NCI-H2171 treated with DMSO at 0.1 percent for 48 hours (cell line): ENCODE results near the gene DNAJC18.
"Not testable (repeated sequence)": the region's sequence is repeated elsewhere in the genome, so short reads cannot be mapped to it uniquely, and the experiment has no call there.

Experiments used
- DNase-seq: peaks from one replicate; lab custom pipeline; 2025; lab: John Stamatoyannopoulos, UW

DNAJC18 gene

DNA sequence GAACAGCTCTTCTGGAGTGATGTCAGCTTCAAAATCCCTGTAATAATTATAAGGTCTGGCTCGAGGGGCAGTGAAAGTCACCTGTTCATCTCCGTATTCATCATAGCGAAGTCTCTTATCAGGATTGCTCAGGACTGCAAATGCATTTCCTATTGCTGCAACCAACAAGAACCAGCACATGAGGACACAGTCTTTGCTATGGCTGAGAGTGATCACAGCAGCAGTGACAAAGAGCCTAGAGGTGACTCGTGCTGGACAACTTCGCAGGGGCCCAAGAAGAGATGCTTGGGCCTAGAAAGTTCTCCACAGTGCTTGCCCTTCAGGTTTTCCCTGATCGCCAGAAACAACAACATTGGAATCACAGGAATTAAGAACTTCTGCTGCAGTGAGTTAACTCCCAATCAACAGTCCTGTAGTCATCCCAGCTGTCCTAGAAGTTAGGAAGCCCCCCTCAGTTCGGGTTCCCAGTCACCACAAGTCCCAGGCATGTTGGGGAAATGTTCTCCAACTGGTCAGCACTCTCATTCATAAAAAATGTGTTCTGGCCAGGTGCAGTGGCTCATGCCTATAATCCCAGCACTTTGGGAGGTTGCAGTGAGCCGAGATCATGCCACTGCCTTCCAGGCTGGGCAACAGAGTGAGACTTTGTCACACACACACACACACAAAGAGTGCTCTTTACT, 13.0 kb downstream of the DNAJC18 start:
- no peak for DNase-seq

DNA sequence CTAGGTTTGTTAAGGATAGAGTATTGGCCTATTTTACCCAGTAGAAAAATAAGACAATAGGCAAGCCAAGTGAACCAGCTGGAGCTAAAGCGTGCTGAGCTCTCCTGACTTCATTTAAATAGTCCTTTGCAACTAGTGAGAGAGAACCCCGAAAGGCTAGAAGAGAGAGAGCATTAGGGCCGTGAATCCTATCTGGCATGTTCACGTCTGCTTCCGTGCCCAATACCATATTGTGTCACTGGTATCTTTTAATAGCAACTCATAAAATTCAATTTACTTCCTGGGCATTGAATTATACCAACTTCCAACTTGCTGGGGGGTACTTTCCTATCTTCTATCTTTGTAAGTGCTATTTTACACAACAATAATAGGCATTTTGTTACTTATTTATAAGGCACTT, 13.8 kb downstream of the DNAJC18 start:
- no peak for DNase-seq

DNA sequence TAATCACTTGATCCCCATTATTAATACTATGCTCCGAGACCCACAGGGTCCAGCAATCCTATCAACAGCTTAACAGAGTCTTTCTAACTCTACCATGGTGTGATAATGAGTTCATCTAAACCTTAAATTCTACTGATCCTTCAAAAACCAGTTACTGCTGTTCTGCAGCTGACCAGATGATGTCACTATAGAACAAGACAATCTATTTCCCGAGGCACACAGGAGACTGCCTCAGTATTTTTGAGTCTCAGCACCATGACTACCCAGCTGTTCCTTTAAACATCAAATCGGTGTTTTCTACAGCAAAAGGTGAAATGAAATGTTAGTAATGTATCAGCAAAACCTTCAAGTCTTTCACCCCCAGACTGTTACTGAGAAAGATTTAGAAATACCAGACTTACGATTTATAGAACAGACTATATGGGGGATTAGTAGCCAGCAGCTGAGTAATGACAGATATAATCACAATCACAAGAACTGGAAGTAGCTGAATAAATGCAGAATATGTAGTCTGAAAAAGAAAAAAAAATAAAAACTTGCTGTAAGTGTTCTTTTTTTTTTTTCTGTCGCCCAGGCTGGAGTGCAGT, 16.9 kb downstream of the DNAJC18 start:
- DNase-seq = peak; percentile 58

DNA sequence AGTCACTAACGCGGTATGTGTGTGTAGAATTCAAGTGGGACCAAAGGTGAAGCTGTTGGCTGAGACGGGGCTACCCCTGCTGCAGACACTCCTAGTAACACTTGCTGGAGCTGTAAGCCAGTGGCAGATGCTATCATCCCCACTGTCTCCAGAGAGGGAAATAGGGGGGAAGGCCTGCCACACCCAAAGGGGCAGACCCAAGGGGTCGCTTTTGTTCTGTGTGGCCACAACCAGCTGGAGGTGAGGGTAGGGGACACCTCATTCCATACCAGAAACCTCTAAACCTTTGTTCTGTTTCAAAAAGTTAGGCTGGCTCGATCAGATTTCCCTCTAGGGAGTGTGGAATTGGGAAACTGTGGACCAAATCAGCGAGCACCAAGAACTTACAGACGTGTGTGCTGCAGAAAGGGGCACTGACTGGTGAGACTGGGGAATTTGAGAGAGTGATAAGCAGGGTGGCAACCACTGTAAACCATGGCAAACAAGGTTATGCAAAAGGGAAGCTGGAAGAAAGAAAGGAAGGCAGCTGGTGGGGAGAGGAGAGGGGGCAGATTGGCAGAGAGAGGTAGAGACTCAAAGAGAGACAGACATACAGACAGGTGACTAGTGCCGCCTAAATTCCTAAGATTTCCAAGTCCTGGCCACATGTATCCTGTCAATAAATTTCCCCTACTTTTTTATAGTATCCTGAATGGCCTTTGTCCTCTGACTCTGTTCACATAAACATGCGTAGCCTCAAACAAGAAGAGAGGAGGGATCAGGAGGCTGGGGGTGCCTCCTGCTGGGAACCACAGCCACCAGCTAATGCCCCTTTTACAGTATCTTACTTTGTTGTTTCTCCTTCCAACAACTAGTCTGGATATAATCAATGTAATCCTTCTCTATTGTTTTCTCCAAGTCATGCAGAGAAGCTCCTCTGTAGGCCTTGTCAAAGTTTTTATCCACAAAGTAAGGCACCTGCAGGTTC, 19.8 kb downstream of the DNAJC18 start:
- DNase-seq = no peak

DNA sequence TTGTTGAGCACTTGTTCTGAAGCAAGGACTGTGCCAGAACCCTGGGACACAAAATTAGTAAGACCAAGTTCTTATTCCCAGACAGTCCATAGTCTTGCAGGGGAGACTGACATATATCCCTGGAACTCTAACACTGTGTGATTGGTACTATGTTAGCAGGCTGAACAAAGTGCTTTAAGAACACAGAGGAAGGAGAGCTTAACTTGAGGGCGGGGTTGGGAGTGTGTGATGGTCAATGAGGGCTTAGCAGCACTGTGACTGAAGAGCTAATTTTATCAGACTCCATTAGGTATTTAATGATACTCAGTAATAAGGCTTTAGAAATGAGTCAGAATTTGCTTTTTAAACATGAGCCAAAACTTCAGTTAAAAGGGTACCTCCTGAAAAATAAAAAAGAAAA, 20.5 kb downstream of the DNAJC18 start:
- no peak for DNase-seq

DNA sequence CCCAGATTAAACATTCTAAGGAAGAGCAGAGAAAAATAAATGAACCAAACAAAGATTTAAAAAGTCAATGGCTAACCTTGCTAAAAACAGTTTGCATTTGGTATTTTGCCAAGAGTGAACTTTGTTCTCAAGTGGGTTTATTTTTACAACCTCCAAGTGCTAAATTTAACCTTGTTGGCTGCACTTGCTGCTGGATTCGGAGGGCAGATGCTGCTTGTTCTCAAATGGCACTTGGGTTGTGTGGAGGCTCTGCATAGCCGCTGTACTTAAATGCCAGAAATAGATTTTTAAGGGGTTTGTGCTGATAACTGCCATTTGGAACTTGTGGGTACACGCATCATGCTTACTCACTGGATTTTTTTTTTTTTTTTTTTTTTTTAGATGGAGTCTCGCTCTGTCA, 22.1 kb downstream of the DNAJC18 start:
- peak; percentile 85 for DNase-seq

DNA sequence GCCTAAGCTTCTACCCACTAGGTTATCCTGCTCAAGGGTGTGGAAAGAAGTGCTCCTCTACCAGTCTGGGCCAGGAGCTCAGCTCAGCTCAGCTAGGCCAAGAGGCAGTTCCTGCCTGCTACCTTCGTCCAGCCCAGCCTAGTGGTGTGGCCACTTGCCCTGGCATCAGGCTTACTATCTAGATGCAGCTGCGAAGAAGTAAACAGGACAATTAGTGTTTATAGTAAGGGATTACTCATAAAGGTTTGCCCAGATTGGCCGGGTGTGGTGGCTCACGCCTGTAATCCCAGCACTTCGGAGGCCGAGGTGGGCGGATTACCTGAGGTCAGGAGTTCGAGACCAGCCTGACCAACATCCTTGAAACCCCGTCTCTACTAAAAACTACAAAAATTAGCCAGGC, 22.7 kb downstream of the DNAJC18 start:
- DNase-seq = no peak

DNA sequence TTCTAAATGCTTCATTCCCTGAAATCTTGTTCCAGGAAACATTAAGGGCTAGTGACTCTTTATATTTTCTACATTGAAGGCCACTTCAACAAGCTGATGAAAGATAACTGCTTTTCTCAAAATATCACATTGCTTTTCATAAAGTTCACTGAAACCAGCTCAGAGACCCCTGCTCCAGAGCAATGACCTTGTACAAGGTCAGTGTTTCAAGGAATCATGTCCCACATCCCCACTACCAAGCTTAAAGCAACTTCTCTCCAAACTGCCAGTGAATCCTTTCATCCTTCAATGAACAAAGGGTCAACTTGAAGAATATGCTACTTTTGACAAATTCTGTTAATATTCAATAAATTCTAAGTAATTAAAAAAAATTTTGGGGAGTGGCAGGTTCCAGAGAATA, 23.5 kb downstream of the DNAJC18 start:
- DNase-seq = no peak

DNA sequence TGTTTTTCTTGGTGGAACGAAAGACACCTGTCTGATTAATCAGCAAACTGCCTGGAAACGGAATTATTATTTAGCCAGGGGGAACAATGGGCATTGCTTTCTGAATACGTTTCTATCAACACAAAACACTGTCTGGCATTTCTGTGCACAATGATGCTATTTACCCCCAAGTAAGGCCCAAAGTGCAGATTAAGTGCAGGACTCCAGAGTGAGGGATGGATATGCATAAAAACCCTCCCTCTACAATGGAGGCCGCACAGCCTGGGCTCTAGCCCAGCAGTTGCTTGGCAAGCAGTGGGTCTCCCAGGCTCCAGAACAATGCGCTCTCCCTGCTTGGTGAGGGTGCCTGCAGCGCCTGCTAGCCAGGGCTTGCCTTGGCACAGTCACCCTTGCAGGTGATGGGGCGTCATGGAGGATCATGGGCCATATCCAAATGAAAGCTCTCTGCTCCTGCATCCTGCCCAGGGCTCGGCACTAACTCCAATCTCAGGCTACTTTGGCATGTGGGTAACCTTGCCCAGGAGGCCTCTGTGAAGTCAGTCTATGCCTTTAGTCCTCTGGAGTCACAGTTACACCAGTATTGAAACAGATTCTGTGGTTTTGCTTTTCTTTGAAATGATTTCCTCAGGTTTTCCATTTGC, 24.0 kb downstream of the DNAJC18 start:
- peak; percentile 30 for DNase-seq

DNA sequence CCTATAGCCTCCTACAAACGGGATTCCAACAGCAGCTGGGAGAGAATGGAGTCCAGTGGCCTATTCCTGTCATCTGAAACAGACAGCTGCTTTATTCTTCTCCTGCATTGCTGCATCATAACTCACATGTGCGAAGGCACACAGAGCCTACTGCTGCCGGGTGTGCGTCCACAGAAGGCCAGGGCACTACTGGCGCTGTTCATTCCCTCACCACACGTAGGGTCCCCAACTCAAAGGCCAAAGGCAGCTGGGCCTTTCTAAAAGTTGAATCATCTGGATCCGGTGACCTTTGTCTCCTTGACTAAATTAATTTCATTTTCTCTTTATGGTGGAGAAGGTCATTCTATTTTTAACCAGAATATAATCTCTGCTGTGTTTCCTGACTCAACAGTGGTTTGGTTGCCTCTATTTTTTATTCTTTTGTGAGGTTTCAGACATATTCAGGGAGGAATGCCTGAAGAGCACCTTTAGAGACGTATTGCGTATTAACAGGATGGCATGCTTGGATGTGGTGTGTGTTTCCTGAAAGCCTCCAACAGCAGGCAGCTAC, 24.7 kb downstream of the DNAJC18 start:
- DNase-seq = no peak

DNA sequence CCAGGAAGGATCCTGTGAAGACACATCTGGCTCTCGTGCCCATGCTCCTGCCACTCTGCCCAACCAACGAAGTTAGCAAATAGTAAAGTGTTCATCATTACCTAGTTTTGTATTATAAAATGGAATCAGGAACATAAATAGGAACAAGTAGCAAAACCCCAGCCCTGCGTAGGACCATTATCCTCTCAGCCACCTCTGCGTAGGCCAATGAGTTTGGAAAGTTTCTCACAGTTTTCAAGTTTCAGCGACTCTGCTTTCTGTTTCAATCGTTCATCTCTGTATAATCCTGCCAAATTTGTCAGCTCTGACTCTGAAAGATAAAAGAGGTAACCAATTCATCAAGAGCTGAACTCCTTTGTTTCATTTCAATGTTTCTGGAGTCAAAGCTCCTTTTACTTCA, 25.4 kb downstream of the DNAJC18 start:
- DNase-seq = no peak

DNA sequence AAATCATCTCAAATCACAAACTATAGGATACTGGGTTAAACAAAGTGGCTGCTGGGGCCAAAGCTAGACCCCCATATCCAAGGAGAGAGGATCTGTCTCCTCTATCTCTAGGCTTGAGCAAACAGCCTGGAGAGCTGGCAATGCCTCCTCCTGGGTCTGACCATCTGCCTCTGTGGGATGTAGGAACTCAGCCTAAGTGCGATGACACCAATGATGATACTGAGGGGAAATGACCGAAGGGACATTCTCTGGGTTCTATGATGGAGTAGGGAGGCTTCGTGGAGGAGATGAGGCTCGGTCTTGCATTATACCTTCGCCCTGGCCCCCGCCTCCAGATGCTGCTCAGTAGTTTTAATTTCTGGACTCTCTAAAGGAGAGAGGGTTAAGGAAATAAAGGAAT, 26.2 kb downstream of the DNAJC18 start:
- DNase-seq = no peak

DNA sequence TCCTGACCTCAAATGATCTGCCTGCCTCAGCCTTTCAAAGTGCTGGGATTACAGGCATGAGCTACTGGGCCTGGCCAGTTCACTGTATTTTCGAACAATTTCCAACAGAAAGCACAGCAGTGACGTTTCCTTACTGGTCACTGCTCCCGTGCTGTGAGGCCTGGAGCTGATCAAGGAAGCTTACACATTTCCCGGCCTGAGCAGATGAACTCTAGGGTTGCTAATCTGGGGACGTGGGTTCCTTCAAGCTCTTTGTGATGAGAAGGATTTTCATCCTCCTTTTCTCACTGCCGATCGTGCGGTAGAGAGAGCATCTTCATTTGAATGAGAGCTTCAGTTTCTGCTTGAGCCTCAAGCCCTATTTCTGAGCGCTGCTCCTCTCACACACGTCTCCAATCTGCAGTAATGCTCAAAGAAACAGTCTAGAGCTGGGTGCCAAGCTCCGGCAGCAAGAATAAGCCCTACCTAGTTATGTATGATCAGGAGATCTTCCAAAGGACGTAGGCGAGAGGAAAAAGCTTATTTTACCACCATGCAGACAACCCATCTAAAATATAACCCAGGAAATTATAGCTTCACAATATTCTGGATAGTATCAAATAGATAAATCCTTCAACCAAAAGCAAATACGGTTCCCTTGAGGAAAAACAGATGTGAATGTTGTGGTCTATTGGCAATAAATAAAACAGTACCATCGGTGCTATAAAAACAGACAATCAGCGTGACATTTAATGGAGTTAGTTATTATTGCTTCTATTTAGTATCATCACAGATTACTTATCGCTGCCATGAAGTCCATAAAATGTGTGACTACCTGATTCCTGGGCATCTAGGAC, 28.1 kb downstream of the DNAJC18 start:
- DNase-seq = no peak

DNA sequence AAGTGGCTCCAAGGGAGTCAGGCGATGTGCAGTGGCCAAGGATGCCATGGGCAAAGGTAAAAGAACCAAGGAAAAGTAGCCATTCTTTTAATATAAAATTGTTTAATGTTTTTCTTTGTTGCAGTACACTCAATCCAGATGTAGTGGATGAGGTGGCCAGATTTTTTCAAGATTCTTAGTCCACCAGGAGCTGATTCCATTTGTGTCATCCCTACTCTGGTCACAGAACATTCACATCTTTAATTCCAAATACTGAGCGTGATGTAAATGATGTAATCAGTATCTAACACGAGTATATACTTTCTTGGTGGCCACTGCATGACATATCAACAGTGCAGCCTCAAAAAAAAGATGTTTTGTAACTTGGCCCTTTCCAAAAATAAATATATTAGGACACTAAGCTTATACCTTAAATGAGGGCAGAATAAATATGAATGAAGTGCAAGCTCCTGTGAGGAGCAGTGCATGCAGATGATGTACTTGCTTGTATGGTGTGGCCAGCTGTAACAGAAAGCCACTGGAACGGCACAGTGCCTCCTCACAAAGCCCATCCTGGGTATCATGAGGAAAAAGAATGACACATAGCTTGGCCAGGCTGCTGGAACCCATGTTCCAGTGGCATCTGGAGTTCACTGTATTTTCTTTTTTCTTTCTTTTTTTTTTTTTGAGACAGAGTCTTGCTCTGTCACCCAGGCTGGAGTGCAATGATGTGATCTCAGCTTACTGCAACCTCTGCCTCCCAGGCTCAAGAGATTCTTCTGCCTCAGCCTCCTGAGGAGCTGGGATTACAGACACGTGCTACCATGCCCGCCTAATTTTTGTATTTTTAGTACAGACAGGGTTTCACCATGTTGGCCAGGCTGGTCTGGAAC, 29.0 kb downstream of the DNAJC18 start:
- DNase-seq = no peak

DNA sequence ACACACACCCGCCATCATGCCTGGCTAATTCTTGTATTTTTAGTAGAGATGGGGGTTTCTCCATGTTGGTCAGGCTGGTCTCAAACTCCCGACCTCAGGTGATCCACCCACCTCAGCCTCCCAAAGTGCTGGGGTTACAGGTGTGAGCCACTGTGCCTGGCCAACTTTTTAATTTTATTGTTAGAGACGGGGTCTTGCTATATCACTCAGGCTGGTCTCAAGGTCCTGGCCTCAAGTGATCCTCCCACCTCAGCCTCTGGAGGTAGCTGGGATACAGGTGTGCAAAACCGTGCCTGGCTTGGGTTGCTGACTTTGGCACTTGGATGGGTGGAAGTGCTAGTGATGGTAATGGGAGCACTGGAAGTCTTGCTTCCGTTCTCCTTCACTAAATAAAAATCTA, 30.2 kb downstream of the DNAJC18 start:
- not testable (repeated sequence) for DNase-seq

DNA sequence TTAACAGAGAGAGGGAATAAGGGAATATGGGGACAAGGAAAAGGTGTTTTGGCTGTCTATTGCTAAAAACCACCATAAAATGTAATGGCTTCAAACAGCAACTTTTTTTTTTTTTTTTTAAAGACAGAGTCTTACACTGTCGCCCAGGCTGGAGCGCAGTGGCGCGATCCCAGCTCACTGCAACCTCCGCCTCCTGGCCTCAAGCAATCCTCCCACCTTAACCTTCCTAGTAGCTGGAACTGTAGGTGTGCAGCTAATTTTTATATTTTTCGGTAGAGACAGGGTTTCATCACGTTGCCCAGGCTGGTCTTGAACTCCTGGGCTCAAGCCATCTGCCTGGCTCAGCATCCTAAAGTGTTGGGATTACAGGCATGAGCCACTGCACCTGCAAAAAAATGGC, 31.1 kb downstream of the DNAJC18 start:
- no peak for DNase-seq

DNA sequence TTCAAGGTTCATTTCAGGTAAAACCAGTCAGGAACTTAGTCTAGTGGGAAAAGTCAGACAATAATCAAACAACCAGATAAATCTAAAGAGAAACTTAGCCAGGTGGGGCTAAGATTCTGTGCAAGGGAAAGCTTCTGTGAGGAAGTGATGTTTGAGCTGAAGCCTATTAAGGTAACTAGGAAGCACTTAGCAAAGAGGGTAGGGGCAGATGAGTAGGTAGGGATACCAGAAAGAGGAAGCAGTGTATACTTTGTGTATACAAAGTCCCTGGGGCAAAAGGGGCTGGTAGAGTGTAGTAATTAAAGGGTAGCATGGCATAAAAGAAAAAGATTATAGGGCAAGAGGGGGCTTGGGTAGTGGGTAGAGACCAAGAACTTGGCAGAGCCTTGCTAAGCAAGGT, 31.8 kb downstream of the DNAJC18 start:
- DNase-seq = peak; percentile 32

DNA sequence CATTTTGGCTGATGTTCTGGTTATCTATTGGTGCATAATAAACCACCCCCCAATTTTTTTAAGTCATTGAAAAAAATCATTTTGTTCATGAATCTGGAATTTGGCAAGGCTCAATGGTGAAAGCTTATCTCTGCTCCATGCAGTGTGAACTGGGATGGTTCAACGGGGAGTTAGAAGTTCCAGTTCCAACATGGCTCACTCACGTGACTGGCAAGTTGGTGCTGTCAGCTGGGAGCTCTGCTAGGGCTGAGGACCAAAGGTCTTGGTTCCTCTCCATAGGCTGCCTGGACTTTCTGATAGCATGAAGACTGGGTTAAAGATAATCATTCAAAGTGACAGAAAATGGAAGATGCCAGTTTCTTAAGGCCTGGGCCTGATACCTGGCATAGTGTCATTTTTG, 32.4 kb downstream of the DNAJC18 start:
- no peak for DNase-seq

DNA sequence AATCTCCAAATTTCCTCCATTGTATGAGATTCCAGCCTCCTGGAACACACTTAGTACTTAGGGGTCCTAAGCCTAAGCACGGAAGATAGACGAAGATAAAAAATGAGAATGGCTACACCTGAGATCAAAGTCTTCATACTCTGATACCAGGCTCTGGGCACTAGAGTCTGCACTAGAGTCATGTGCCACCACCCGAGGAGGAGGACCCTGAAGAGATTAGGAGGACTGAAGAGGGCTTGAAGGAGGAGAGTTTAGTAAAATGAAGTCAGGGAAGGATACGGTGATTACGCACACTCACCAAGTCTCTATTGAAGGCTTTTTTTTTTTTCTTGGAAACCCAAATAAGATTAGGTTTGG, 34.9 kb downstream of the DNAJC18 start:
- no peak for DNase-seq

DNA sequence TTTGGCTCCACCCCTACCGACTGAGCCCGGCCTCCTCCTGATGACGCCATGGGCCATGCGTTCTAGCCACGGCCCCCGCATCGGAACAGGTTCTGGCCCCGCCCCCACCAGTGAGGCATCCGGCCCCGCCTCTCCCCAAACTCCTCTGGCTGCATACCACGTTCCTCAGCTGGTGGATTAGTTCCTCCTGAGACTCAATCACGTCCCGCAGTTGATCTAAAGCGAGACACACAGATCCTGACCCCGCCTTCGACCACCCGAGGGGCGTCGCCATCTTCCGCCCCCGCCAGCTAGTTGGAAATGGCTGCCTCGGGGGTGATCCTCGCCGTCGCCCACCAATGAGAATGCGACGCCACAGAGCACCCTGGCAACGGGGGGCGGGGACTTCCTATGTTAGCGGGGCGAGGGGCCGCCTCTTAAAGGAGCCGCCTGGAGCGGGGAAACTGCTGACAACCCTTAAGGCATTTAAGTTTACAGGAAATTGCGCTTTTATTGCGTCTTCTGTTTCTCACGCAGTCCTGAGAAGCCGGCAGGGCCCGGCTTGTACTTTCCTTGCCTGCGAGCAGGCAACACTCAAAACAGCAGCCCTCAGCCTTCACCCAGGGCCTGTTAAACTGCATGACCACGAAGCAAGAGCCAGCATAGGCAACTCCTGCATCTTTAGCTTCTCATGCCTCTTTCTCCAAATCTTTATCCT, 35.4 kb downstream of the DNAJC18 start, which contains the start of gene SPATA24:
Gene SPATA24 (minus strand): TSS at position 303 of the 697 bp plus-strand sequence. CDS start 29 bp downstream, at position 274.
- peak; percentile 89 for DNase-seq
